Measurements from ENCODE around the gene HSD17B12. TPM values are rescaled to one million over a fixed set of nuclear protein-coding genes. Genes with fewer than 3 reads are reported as not detected.
"Not testable (repeated sequence)": the region's sequence is repeated elsewhere in the genome, so short reads cannot be mapped to it uniquely, and the experiment has no call there.

The HSD17B12 gene
- 10.9 TPM for polyA plus RNA-seq (2012; ENCODE audit: insufficient read depth, insufficient read length)

GRCh38 chr11:43680521-43681400 lies at the start of gene HSD17B12:
Gene HSD17B12, plus strand, starts transcription at chr11:43680738. Its CDS starts 90 bp downstream, at chr11:43680828.
- peak; percentile 90 for DNase-seq (ENCODE audit: low read depth, low spot score)
- peak within 1 kb of the TSS; percentile 72 for H3K4me3 ChIP-seq (ENCODE audit: low read length)

GRCh38 chr11:43631732-43632131 lies 48.8 kb upstream of the HSD17B12 start:
- no peak overlapping the region for H3K4me3 ChIP-seq (ENCODE audit: low read length)
- DNase-seq (ENCODE audit: low read depth, low spot score), result no peak

GRCh38 chr11:43632181-43632580 lies 48.4 kb upstream of the HSD17B12 start:
- H3K4me3 ChIP-seq (ENCODE audit: low read length), result no peak overlapping the region
- DNase-seq (ENCODE audit: low read depth, low spot score), result no peak

- no peak for DNase-seq (ENCODE audit: low read depth, low spot score)
Measured at GRCh38 chr11:43638717-43639116, 41.8 kb upstream of the HSD17B12 start.

GRCh38 chr11:43639224-43639623 lies 41.3 kb upstream of the HSD17B12 start:
- no peak for DNase-seq (ENCODE audit: low read depth, low spot score)
- no peak overlapping the region for H3K4me3 ChIP-seq (ENCODE audit: low read length)

More at GRCh38 chr11:43638717-43639116, 41.8 kb upstream of the HSD17B12 start:
- no peak overlapping the region for H3K4me3 ChIP-seq (ENCODE audit: low read length)

GRCh38 chr11:43639920-43640319 lies 40.6 kb upstream of the HSD17B12 start:
- H3K4me3 ChIP-seq (ENCODE audit: low read length), result no peak overlapping the region
- no peak for DNase-seq (ENCODE audit: low read depth, low spot score)

GRCh38 chr11:43643898-43644620 lies 36.5 kb upstream of the HSD17B12 start:
- peak; percentile 86 for DNase-seq (ENCODE audit: low read depth, low spot score)
- peak overlapping the region; percentile 99 for H3K4me3 ChIP-seq (ENCODE audit: low read length)

- no peak for DNase-seq (ENCODE audit: low read depth, low spot score)
- peak overlapping the region; percentile 99 for H3K4me3 ChIP-seq (ENCODE audit: low read length)
Measured at GRCh38 chr11:43644621-43645299, 35.8 kb upstream of the HSD17B12 start.

GRCh38 chr11:43646767-43647166 lies 33.8 kb upstream of the HSD17B12 start:
- no peak overlapping the region for H3K4me3 ChIP-seq (ENCODE audit: low read length)
- no peak for DNase-seq (ENCODE audit: low read depth, low spot score)

- DNase-seq (ENCODE audit: low read depth, low spot score), result no peak
Measured at GRCh38 chr11:43648888-43649287, 31.6 kb upstream of the HSD17B12 start.

GRCh38 chr11:43649501-43649900 lies 31.0 kb upstream of the HSD17B12 start:
- no peak for DNase-seq (ENCODE audit: low read depth, low spot score)

More at GRCh38 chr11:43648888-43649287, 31.6 kb upstream of the HSD17B12 start:
- H3K4me3 ChIP-seq (ENCODE audit: low read length), result no peak overlapping the region

GRCh38 chr11:43649921-43650320 lies 30.6 kb upstream of the HSD17B12 start:
- no peak overlapping the region for H3K4me3 ChIP-seq (ENCODE audit: low read length)
- no peak for DNase-seq (ENCODE audit: low read depth, low spot score)

More at GRCh38 chr11:43649501-43649900, 31.0 kb upstream of the HSD17B12 start:
- no peak overlapping the region for H3K4me3 ChIP-seq (ENCODE audit: low read length)

GRCh38 chr11:43663018-43663417 lies 17.5 kb upstream of the HSD17B12 start:
- not testable (repeated sequence) for DNase-seq (ENCODE audit: low read depth, low spot score)

GRCh38 chr11:43664295-43664694 lies 16.2 kb upstream of the HSD17B12 start:
- no peak for DNase-seq (ENCODE audit: low read depth, low spot score)
- H3K4me3 ChIP-seq (ENCODE audit: low read length), result no peak overlapping the region

More at GRCh38 chr11:43663018-43663417, 17.5 kb upstream of the HSD17B12 start:
- H3K4me3 ChIP-seq (ENCODE audit: low read length), result not testable (repeated sequence)

- not testable (repeated sequence) for DNase-seq (ENCODE audit: low read depth, low spot score); H3K4me3 ChIP-seq (ENCODE audit: low read length)
Measured at GRCh38 chr11:43671284-43671683, 9.3 kb upstream of the HSD17B12 start.

- no peak overlapping the region for H3K4me3 ChIP-seq (ENCODE audit: low read length)
- peak; percentile 70 for DNase-seq (ENCODE audit: low read depth, low spot score)
Measured at GRCh38 chr11:43674560-43674959, 6.0 kb upstream of the HSD17B12 start.

- DNase-seq (ENCODE audit: low read depth, low spot score), result no peak
- no peak overlapping the region for H3K4me3 ChIP-seq (ENCODE audit: low read length)
Measured at GRCh38 chr11:43676933-43677332, 3.6 kb upstream of the HSD17B12 start.

GRCh38 chr11:43681401-43681942 lies 934 bp downstream of the HSD17B12 start:
- DNase-seq (ENCODE audit: low read depth, low spot score), result no peak
- H3K4me3 ChIP-seq (ENCODE audit: low read length), result peak overlapping the region; percentile 72

- peak overlapping the region; percentile 72 for H3K4me3 ChIP-seq (ENCODE audit: low read length)
- DNase-seq (ENCODE audit: low read depth, low spot score), result not testable (repeated sequence)
Measured at GRCh38 chr11:43682081-43682480, 1.5 kb downstream of the HSD17B12 start.
